Activated CD4-positive, alpha-beta T cell treated with anti-CD3 and anti-CD28 coated beads, Interleukin-2, Interleukin-4, amounts not matched to agents 100 ng/mL and 50 ng/mL, durations not matched to agents 16 hours and 8 hours (primary cell): Measurements from ENCODE around the gene PRSS8.
A peak's percentile ranks its signal among the peaks of the same experiment; 100 is the strongest.
"Not testable (repeated sequence)": the region's sequence is repeated elsewhere in the genome, so short reads cannot be mapped to it uniquely, and the experiment has no call there.

Source experiments
- DNase-seq: peaks from one replicate; pipeline ENCODE4 v3.0.0-alpha.2; 2020; ENCODE audit warnings: low spot score

Gene PRSS8

DNA sequence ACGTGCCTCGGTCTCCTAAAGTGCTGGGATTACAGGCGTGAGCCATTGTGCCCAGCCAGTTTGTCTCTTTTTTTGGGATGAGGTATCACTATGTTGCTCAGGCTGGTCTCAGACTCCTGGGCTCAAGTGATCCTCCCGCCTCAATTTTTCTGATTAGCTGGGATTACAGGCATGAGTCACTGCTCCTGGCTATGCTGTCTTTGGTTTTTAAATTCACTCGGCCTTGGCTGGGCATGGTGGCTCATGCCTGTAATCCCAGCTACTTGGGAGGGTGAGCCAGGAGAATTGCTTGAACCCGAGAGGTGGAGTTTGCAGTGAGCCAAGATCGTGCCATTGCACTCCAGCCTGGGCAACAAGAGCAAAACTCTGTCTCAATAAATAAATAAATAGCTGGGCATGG is 8.9 kb upstream of the PRSS8 start:
- DNase-seq = not testable (repeated sequence)

- DNase-seq = no peak
Measured at GRCh38 chr16:31143694-31144148, 8.2 kb upstream of the PRSS8 start.

GRCh38 chr16:31143011-31143693 is 7.6 kb upstream of the PRSS8 start:
- DNase-seq = no peak

- peak; percentile 99 for DNase-seq
Measured at GRCh38 chr16:31142109-31143010, 6.8 kb upstream of the PRSS8 start.

DNA sequence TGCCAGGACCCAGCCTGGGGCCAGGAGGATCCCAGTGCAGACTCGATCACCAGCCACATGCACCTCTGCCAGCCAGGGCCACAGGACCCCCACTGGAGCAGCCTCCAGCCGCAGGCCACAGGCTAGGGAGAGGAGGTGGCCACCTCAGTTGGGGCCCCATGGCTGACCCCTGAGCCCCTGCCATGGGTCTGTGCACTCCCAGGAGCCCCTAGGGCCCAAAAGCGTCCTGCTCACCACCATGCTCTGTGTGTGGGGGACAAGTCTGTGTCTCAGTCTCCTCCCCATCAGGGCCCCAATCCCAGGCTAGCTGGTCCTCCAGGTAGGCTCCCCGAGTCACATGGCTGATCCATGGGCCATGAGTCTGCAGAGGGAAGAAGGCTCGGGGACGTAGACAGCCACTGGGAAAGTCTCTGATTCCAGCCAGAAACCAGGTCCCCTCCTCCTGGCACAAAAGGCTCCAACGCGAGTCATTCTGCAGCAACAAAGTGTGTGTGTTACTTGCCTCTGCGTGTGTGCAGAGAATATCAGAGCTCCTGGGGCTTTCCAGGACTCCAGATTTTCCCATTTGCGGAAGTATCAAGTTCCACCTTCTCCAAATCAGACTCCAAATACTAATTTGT is 6.1 kb upstream of the PRSS8 start:
- no peak for DNase-seq

GRCh38 chr16:31141071-31141469 is 5.5 kb upstream of the PRSS8 start:
- not testable (repeated sequence) for DNase-seq

GRCh38 chr16:31138621-31139578 is 3.4 kb upstream of the PRSS8 start:
- DNase-seq = no peak

GRCh38 chr16:31136822-31137499 is 1.4 kb upstream of the PRSS8 start:
- DNase-seq = not testable (repeated sequence)

- DNase-seq = no peak
Measured at GRCh38 chr16:31136287-31136662, 748 bp upstream of the PRSS8 start.

GRCh38 chr16:31134625-31135534 is 647 bp downstream of the PRSS8 start:
- DNase-seq = no peak

GRCh38 chr16:31134091-31134571 is 1.4 kb downstream of the PRSS8 start:
- no peak for DNase-seq

- DNase-seq = no peak
Measured at GRCh38 chr16:31133046-31133501, 2.5 kb downstream of the PRSS8 start.

- DNase-seq = no peak
Measured at GRCh38 chr16:31132303-31132979, 3.1 kb downstream of the PRSS8 start.

DNA sequence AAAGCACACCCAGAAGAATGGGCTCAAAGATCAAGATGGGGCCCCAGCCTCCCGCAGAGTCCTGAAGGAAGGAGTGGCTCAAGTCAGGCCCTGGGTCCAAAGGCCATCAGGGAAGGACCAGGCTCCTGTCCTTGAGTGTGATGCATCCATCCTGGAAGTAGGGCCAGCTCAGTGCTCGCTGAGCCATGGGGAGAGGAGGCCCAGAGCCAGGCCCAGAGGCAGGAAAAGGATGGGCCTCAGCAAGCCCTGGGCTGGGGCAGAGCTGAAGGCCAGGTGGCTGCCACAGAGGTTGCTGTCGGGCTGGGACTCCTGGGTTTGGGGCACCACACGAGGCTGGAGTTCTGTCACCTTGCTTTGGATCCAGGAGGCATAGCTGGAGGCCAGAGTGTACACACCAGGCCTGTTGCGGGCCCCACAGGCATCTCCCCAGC is 3.7 kb downstream of the PRSS8 start:
- no peak for DNase-seq

- DNase-seq = no peak
Measured at GRCh38 chr16:31131416-31131815, 4.1 kb downstream of the PRSS8 start.

- no peak for DNase-seq
Measured at GRCh38 chr16:31130899-31131298, 4.6 kb downstream of the PRSS8 start.

- no peak for DNase-seq
Measured at GRCh38 chr16:31130336-31130891, 5.1 kb downstream of the PRSS8 start.

DNA sequence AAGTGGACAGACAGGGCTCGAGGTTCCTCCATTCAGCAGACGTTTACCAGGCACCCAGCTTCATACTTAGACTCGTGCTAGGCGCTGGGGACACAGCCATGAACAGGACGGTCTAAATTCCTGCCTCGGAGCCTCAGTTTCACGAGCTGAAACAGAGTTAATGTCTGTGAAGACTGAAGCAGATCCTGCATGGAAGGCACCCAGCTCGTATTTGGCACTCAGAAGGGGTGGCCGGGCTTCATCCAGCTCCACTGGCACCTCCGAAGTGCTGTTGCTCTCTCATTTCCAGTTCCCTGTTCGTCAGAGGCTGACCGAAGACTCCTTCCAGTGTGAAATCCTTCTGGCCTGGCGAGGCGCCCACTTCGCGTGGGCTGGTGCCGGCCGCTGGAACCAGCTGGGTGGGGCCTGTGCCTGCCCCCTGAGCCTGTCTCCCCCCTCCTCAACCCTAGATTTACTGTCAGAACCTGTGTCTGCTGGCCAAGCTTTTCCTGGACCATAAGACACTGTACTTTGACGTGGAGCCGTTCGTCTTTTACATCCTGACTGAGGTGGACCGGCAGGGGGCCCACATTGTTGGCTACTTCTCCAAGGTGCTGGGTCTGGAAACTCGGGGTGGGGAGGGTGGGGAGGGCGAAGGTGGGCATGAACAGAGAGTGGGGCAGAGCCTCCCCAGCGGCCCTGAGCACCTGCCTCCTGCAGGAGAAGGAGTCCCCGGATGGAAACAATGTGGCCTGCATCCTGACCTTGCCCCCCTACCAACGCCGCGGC is 5.8 kb downstream of the PRSS8 start:
- no peak for DNase-seq
